ENCODE results near the gene ARHGAP19.

Gene ARHGAP19

GRCh38 chr10:97333351-97333600 is 40.8 kb upstream of the ARHGAP19 start (continued):
- TF ChIP-seq ZNF560 (tag by site-specific recombination; IDR thresholded peaks at IDR 0.05; ENCODE audit: borderline replicate concordance) = no peak
- no peak for TF ChIP-seq MEIS1 (CRISPR knock-in tag; IDR thresholded peaks at IDR 0.05; ENCODE audit: borderline replicate concordance)
- TF ChIP-seq ZNF610 (tag by site-specific recombination; IDR thresholded peaks at IDR 0.05; ENCODE audit: borderline replicate concordance) = 0 out of 2 replicates have a peak, but pooled peaks have one; percentile 27
- TF ChIP-seq ZNF24 (tag by site-specific recombination; IDR thresholded peaks at IDR 0.05) = no peak
- no peak for TF ChIP-seq ZNF175 (tag by site-specific recombination; IDR thresholded peaks at IDR 0.05)
- TF ChIP-seq, protein P1, sequence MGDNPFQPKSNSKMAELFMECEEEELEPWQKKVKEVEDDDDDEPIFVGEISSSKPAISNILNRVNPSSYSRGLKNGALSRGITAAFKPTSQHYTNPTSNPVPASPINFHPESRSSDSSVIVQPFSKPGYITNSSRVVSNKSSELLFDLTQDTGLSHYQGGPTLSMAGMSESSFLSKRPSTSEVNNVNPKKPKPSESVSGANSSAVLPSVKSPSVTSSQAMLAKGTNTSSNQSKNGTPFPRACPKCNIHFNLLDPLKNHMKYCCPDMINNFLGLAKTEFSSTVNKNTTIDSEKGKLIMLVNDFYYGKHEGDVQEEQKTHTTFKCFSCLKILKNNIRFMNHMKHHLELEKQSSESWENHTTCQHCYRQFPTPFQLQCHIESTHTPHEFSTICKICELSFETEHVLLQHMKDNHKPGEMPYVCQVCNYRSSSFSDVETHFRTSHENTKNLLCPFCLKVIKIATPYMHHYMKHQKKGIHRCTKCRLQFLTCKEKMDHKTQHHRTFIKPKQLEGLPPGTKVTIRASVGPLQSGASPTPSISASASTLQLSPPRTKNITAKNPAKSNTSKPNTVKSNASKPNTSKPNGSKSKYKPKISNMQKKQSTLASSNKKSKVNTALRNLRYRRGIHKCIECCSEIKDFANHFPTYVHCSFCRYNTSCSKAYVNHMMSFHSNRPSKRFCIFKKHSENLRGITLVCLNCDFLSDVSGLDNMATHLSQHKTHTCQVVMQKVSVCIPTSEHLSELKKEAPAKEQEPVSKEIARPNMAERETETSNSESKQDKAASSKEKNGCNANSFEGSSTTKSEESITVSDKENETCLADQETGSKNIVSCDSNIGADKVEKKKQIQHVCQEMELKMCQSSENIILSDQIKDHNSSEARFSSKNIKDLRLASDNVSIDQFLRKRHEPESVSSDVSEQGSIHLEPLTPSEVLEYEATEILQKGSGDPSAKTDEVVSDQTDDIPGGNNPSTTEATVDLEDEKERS (tag by site-specific recombination; IDR thresholded peaks at IDR 0.05) = no peak
- no peak; the same call in 1 of the 2 replicates for TF ChIP-seq PATZ1 (tag by site-specific recombination; IDR thresholded peaks at IDR 0.05)

DNA sequence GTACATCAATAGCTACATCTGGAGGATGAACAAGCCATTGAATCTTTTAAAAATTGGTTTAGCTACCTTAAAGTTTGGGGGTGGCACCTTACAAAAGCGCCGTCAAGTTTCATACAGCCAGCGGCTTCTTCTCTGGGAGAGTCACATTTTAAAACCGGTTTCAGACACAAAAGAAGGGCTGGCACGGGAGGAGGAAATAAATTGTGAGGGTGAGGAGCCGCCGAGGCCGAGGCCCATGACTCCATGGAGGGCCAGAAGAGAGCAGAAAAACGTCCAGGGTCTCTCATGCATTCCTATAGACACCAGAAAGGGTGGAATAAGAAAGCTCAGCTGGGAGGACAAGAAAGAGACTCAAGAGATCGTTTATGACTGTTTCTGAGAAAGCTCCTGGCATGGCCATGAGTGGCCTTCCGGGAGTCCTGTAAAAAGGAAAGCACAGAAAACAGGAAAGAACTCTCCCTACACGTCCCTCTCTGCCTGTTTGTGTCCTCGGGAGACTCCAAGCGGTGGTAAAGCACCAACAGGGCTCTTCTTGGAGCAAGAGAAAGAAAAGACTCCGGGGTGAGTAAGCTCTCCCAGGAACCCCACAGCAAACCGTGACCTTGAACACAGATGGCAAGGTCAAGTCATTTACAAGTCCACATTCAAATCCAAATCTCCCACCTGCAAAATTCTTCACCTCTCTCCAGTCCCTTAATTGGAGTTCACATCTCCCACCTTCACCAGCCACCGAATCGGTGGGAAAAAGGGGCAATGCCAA is 40.3 kb upstream of the ARHGAP19 start:
- peak overlapping the region; percentile 99; the same call in 1 of the 2 replicates for H3K27ac ChIP-seq (ENCODE audit: extremely low read depth, low read depth, low read length)

More for the DNA sequence above, 40.3 kb upstream of the ARHGAP19 start:
- Histone ChIP-seq H3K4me3 (ENCODE audit: low read depth, low read length) (peak overlapping the region; percentile 66), H3K9me3 (ENCODE audit: control insufficient read depth, insufficient read depth, low read depth, low read length) (no peaks in the 10 kb centered on the region), H3K4me1 (ENCODE audit: control insufficient read depth, insufficient read depth, low read length) (peaks cover 25% of the 10 kb centered on the region), H3K36me3 (ENCODE audit: control insufficient read depth in 2 of 2, insufficient read depth in 1 of 2, low read length in 2 of 2) (peaks cover 3 to 12% of the 10 kb centered on the region in 2 experiments; a peak in 2 of 3 replicates)
- ChIA-PET CTCF (interaction anchor here (0.7 to 4.0 kb wide), 11 partner anchors 10 to 369 kb away, joined by 3 to 40 read pairs (median 3); partner anchors contain the start of gene FRAT1), POLR2A (interaction anchor here (1.1 to 5.3 kb wide), 6 partner anchors 10 to 68 kb away, joined by 3 to 27 read pairs (median 14); partner anchors contain the start of genes ARHGAP19, FRAT1 and RRP12)
- peak; percentile 37; the same call in 1 of the 2 replicates for TF ChIP-seq ZNF366 (tag by site-specific recombination; conservative IDR thresholded peaks at IDR 0.05)
- peak; percentile 35 for TF ChIP-seq ZNF341 (tag by site-specific recombination; IDR thresholded peaks at IDR 0.05; ENCODE audit: low read depth)
- peak; percentile 14; the same call in 1 of the 2 replicates for TF ChIP-seq GLIS2 (tag by site-specific recombination; IDR thresholded peaks at IDR 0.05)
- TF ChIP-seq ZNF501 (tag by site-specific recombination; IDR thresholded peaks at IDR 0.05) = no peak
- TF ChIP-seq PRDM1 (tag by site-specific recombination; IDR thresholded peaks at IDR 0.05) = peak; percentile 92
- no peak for TF ChIP-seq ZFP41 (tag by site-specific recombination; IDR thresholded peaks at IDR 0.05; ENCODE audit: borderline replicate concordance)
- TF ChIP-seq ZBTB20 (tag by site-specific recombination; IDR thresholded peaks at IDR 0.05) = peak; percentile 39; the same call in 1 of the 2 replicates
- TF ChIP-seq ZNF76 (tag by site-specific recombination; IDR thresholded peaks at IDR 0.05; ENCODE audit: borderline replicate concordance, low read depth) = 0 out of 2 replicates have a peak, but pooled peaks have one; percentile 32
- TF ChIP-seq IKZF3 (tag by site-specific recombination; IDR thresholded peaks at IDR 0.05) = peak; percentile 73
- TF ChIP-seq, protein P2, sequence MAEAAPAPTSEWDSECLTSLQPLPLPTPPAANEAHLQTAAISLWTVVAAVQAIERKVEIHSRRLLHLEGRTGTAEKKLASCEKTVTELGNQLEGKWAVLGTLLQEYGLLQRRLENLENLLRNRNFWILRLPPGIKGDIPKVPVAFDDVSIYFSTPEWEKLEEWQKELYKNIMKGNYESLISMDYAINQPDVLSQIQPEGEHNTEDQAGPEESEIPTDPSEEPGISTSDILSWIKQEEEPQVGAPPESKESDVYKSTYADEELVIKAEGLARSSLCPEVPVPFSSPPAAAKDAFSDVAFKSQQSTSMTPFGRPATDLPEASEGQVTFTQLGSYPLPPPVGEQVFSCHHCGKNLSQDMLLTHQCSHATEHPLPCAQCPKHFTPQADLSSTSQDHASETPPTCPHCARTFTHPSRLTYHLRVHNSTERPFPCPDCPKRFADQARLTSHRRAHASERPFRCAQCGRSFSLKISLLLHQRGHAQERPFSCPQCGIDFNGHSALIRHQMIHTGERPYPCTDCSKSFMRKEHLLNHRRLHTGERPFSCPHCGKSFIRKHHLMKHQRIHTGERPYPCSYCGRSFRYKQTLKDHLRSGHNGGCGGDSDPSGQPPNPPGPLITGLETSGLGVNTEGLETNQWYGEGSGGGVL (tag by site-specific recombination; IDR thresholded peaks at IDR 0.05) = no peak
- 0 out of 2 replicates have a peak, but pooled peaks have one; percentile 19 for TF ChIP-seq ZNF660 (tag by site-specific recombination; IDR thresholded peaks at IDR 0.05)
- TF ChIP-seq, protein P3, sequence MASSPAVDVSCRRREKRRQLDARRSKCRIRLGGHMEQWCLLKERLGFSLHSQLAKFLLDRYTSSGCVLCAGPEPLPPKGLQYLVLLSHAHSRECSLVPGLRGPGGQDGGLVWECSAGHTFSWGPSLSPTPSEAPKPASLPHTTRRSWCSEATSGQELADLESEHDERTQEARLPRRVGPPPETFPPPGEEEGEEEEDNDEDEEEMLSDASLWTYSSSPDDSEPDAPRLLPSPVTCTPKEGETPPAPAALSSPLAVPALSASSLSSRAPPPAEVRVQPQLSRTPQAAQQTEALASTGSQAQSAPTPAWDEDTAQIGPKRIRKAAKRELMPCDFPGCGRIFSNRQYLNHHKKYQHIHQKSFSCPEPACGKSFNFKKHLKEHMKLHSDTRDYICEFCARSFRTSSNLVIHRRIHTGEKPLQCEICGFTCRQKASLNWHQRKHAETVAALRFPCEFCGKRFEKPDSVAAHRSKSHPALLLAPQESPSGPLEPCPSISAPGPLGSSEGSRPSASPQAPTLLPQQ (tag by site-specific recombination; IDR thresholded peaks at IDR 0.05) = no peak
- peak; percentile 35; the same call in 1 of the 2 replicates for TF ChIP-seq ZBTB11 (tag by site-specific recombination; conservative IDR thresholded peaks at IDR 0.05; ENCODE audit: low read depth)
- no peak for TF ChIP-seq REPIN1 (tag by site-specific recombination; IDR thresholded peaks at IDR 0.05; ENCODE audit: low read depth)
- TF ChIP-seq ZNF654 (tag by site-specific recombination; IDR thresholded peaks at IDR 0.05; ENCODE audit: low read depth) = peak; percentile 33
